Hepatocyte (in vitro differentiated cells): ENCODE measurements around the gene DYDC2. TPM values are rescaled to one million over a fixed set of nuclear protein-coding genes. Genes with fewer than 3 reads are reported as not detected.

ENCODE experiments used
- DNase-seq: peaks from one replicate; pipeline ENCODE4 v3.0.0-alpha.2; 2016; ENCODE audit warnings: low spot score
- H2AFZ ChIP-seq: fragments of 200-600 bp; sonication (generic); 2 replicates; pipeline ENCODE4 v1.6.0; 2016; ENCODE audit warnings: antibody characterized with exemption, mild to moderate bottlenecking
- H3K27ac ChIP-seq: fragments of 200-600 bp; sonication (generic); 2 replicates; pipeline ENCODE4 v1.5.1; 2016; ENCODE audit warnings: mild to moderate bottlenecking
- H3K27me3 ChIP-seq: fragments of 200-600 bp; sonication (generic); 2 replicates; pipeline ENCODE4 v1.6.1; 2016
- H3K36me3 ChIP-seq: fragments of 200-600 bp; sonication (generic); replicated peaks from 2 replicates; pipeline ENCODE4 v1.5.1; 2016; ENCODE audit warnings: low read depth; ENCODE audit not compliant: insufficient read depth
- H3K4me1 ChIP-seq: fragments of 200-600 bp; sonication (generic); 2 replicates; pipeline ENCODE4 v1.5.1; 2016; ENCODE audit warnings: mild to moderate bottlenecking, moderate library complexity; ENCODE audit not compliant: insufficient read depth
- H3K4me2 ChIP-seq: fragments of 200-600 bp; sonication (generic); 2 replicates; pipeline ENCODE4 v1.6.0; 2016
- H3K4me3 ChIP-seq: fragments of 200-600 bp; sonication (generic); 2 replicates; pipeline ENCODE4 v1.5.1; 2016; ENCODE audit warnings: mild to moderate bottlenecking
- H3K79me2 ChIP-seq: fragments of 200-600 bp; sonication (generic); 2 replicates; pipeline ENCODE4 v1.6.0; 2017; ENCODE audit warnings: mild to moderate bottlenecking
- H3K9me2 ChIP-seq: fragments of 200-600 bp; sonication (generic); replicated peaks from 2 replicates; pipeline ENCODE4 v1.6.0; 2017; ENCODE audit warnings: mild to moderate bottlenecking; ENCODE audit not compliant: insufficient read depth
- H3K9me3 ChIP-seq: fragments of 200-600 bp; sonication (generic); 2 replicates; pipeline ENCODE4 v1.5.1; 2016; ENCODE audit warnings: low read depth, mild to moderate bottlenecking
- H4K20me1 ChIP-seq: fragments of 200-600 bp; sonication (generic); 2 replicates; pipeline ENCODE4 v1.6.0; 2016; ENCODE audit warnings: mild to moderate bottlenecking; ENCODE audit not compliant: insufficient read depth, poor library complexity, severe bottlenecking
- EZH2 ChIP-seq: fragments of 200-600 bp; sonication (generic); IDR thresholded peaks from 2 replicates; pipeline ENCODE4 v1.6.1; 2016; ENCODE audit warnings: antibody characterized with exemption, mild to moderate bottlenecking, borderline replicate concordance
- EZH2phosphoT487 ChIP-seq: fragments of 200-600 bp; sonication (generic); IDR thresholded peaks from one replicate; pipeline ENCODE4 v1.6.1; 2018; ENCODE audit warnings: antibody characterized with exemption, mild to moderate bottlenecking, low read depth, moderate library complexity; ENCODE audit not compliant: unreplicated experiment, severe bottlenecking
- WGBS: methylation state at CpG from one replicate; pipeline ENCODE4 v1.1.6; 2016; ENCODE audit warnings: low lambda C conversion rate; ENCODE audit errors: missing lambda C conversion rate; 5-methylcytosine and 5-hydroxymethylcytosine counted together
- polyA plus RNA-seq: library from polyadenylated mRNA; unstranded; fragments of >200 nt; fragmentation: Nextera tagmentation; extraction: Ambion mirVana; gene quantifications from 2 replicates; pipeline ENCODE4 v1.2.1, GENCODE V29; 2016
- total RNA-seq: library from RNA; depleted of rRNA; stranded (reverse); fragments of >200 nt; gene quantifications from 2 replicates; pipeline ENCODE4 v1.2.3, GENCODE V29; 2014
- TF ChIP-seq, protein P1 (sequence below): fragments of 200-600 bp; sonication (generic); IDR thresholded peaks from 2 replicates; pipeline ENCODE4 v1.5.1; 2016; ENCODE audit warnings: antibody characterized with exemption, mild to moderate bottlenecking; ENCODE audit not compliant: poor library complexity

Gene DYDC2
- total and polyA plus RNA-seq, 2 experiments from 2014 or later = 0.80 TPM; not detected in 1

DNA sequence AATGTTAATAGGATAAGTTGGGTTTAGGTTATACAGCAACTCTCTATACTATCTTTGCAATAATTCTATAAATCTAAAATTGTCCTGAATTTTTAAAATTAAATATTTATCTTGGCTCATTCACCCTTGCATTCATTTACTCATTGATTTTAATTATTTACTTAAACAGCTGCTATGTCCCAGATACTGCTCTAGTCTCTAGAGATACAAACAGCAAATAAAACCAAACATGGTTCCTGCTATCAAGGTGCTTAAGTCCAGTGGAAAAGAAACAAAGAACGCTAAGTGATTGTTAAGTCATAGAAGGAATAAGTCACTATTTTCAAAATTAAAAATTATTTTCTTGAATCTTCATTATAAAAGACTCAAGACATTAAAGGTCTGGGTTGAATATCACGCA, 37.3 kb upstream of the DYDC2 start:
- DNase-seq = no peak
- Histone ChIP-seq H3K27ac (no peak overlapping the region), H3K36me3 (no peaks in the 10 kb centered on the region), H3K4me2 (no peak overlapping the region), H3K9me2 (no peaks in the 10 kb centered on the region), H3K27me3 (no peaks in the 10 kb centered on the region), H2AFZ (no peak overlapping the region), H3K4me3 (no peak overlapping the region), H3K79me2 (no peaks in the 10 kb centered on the region), H3K4me1 (no peaks in the 10 kb centered on the region), H3K9me3 (no peaks in the 10 kb centered on the region), H4K20me1 (no peaks in the 10 kb centered on the region)
- TF ChIP-seq EZH2 = no peak
- TF ChIP-seq, protein P1, sequence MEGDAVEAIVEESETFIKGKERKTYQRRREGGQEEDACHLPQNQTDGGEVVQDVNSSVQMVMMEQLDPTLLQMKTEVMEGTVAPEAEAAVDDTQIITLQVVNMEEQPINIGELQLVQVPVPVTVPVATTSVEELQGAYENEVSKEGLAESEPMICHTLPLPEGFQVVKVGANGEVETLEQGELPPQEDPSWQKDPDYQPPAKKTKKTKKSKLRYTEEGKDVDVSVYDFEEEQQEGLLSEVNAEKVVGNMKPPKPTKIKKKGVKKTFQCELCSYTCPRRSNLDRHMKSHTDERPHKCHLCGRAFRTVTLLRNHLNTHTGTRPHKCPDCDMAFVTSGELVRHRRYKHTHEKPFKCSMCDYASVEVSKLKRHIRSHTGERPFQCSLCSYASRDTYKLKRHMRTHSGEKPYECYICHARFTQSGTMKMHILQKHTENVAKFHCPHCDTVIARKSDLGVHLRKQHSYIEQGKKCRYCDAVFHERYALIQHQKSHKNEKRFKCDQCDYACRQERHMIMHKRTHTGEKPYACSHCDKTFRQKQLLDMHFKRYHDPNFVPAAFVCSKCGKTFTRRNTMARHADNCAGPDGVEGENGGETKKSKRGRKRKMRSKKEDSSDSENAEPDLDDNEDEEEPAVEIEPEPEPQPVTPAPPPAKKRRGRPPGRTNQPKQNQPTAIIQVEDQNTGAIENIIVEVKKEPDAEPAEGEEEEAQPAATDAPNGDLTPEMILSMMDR = no peak
- TF ChIP-seq EZH2phosphoT487 = no peak
- WGBS = 83% methylated on average over 2 of the region's 2 CpGs

DNA sequence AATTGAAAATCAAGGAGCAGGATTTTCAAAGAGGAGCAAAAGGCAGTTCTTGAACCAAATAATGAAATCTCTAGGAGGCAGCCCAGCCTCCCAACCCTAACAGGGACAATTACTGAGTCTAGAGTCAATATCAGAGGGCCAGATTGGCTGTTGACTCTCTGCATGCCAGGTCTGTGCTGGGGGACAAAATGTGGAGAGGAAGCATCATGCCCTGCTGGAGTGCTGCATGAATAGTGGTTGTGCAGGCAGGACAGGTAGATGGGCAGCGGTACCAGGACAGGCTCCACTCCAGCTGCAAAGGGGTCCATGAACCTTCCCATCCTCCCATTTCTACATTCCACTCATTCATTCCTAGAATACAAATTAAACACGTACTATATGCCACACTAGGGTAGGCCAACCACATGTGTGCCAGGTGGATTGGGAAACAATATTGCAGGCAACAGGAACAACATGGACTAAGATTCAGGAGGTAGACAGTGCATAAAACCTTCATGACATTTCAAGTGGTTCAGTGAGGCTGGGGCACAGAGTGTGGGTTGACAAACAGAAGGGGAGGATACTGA, 36.8 kb upstream of the DYDC2 start:
- Histone ChIP-seq H3K4me2 (no peak overlapping the region), H2AFZ (no peak overlapping the region), H3K27ac (no peak overlapping the region), H4K20me1 (no peaks in the 10 kb centered on the region), H3K27me3 (no peaks in the 10 kb centered on the region), H3K4me3 (no peak overlapping the region), H3K79me2 (no peaks in the 10 kb centered on the region), H3K36me3 (no peaks in the 10 kb centered on the region), H3K9me2 (no peaks in the 10 kb centered on the region), H3K4me1 (no peaks in the 10 kb centered on the region), H3K9me3 (no peaks in the 10 kb centered on the region)
- TF ChIP-seq EZH2 (no peak), EZH2phosphoT487 (no peak)
- TF ChIP-seq, protein P1 = no peak
- no peak for DNase-seq
- 91% methylated on average over 2 of the region's 2 CpGs for WGBS

DNA sequence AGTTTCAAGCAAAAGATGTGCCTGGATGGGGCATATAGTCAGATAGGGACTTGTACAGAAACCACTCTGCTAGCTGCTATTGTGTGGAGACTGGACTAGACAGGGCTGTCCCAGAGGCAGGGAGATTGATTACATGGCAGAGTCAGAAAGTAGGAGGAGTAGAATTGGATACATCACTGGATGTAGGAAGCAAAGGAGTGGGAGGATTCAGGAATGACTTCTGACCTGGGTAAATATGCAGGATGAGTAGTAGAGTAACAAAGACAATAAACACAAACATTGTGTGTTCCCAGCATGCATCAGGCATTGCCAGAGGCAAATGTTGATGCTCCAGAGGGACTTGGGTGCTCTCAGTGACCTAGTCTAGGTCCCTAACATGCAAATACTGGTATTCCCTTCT, 36.2 kb upstream of the DYDC2 start:
- Histone ChIP-seq H3K9me3 (no peaks in the 10 kb centered on the region), H3K4me3 (no peak overlapping the region), H3K27ac (no peak overlapping the region), H2AFZ (no peak overlapping the region), H3K27me3 (no peaks in the 10 kb centered on the region), H3K4me2 (no peak overlapping the region), H3K9me2 (no peaks in the 10 kb centered on the region), H3K4me1 (no peaks in the 10 kb centered on the region), H4K20me1 (no peaks in the 10 kb centered on the region), H3K79me2 (no peaks in the 10 kb centered on the region), H3K36me3 (no peaks in the 10 kb centered on the region)
- TF ChIP-seq, protein P1 = no peak
- no peak for TF ChIP-seq EZH2phosphoT487
- TF ChIP-seq EZH2 = no peak
- no peak for DNase-seq

GRCh38 chr10:80321183-80321582, 35.4 kb upstream of the DYDC2 start:
- Histone ChIP-seq H3K79me2 (no peaks in the 10 kb centered on the region), H2AFZ (no peak overlapping the region), H3K4me3 (no peak overlapping the region), H4K20me1 (no peaks in the 10 kb centered on the region), H3K9me2 (no peaks in the 10 kb centered on the region), H3K36me3 (no peaks in the 10 kb centered on the region), H3K27ac (no peak overlapping the region), H3K9me3 (no peaks in the 10 kb centered on the region), H3K4me1 (no peaks in the 10 kb centered on the region), H3K27me3 (no peaks in the 10 kb centered on the region), H3K4me2 (no peak overlapping the region)
- DNase-seq = no peak
- TF ChIP-seq EZH2phosphoT487 = no peak
- 96% methylated on average over 5 of the region's 5 CpGs for WGBS
